AG20443 (cell line): ENCODE measurements around the gene ZNF584.

Source experiments
- DNase-seq: peaks from one replicate; pipeline ENCODE4 v3.0.0; 2012; ENCODE audit warnings: low spot score, mixed read lengths

ZNF584 gene

DNA sequence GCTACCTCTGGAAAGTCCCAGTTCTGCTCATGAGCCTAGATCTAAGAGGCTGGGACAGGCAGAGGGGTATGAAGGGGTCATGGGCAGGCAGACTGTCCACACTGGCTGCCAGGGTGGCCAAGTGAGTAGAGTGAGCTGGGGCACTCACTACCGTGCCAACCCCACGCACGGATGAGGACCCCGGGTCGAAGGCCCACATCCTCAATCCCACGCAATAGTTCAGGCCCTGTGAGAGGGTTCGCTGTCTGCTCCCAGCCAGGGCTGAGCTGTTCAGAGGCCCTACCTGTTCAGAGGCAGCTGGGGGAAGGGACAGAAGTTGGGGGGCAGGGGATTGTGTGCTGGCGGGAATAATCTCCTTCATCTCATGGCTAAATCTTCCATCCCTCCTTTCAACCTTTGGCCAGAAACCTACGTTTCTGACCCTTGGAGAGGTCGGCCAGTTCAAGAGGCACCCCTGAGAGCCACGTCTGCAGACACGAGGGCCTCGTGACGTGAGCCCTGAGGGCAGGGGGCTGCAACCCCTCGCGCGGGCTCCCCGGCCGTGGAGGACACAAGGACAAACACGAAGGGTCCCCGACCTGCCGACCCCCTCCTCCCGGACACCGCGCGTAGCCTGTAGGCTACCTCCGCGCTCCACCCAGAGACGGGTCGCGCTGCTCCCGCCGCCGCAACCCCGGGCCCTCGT, 22.4 kb upstream of the ZNF584 start:
- no peak for DNase-seq

GRCh38 chr19:58386576-58387337, 21.7 kb upstream of the ZNF584 start, which contains the start of gene RPS5:
Gene RPS5 (plus strand): TSS chr19:58387269. CDS start chr19:58388138, 869 bp downstream.
- peak; percentile 99 for DNase-seq

DNA sequence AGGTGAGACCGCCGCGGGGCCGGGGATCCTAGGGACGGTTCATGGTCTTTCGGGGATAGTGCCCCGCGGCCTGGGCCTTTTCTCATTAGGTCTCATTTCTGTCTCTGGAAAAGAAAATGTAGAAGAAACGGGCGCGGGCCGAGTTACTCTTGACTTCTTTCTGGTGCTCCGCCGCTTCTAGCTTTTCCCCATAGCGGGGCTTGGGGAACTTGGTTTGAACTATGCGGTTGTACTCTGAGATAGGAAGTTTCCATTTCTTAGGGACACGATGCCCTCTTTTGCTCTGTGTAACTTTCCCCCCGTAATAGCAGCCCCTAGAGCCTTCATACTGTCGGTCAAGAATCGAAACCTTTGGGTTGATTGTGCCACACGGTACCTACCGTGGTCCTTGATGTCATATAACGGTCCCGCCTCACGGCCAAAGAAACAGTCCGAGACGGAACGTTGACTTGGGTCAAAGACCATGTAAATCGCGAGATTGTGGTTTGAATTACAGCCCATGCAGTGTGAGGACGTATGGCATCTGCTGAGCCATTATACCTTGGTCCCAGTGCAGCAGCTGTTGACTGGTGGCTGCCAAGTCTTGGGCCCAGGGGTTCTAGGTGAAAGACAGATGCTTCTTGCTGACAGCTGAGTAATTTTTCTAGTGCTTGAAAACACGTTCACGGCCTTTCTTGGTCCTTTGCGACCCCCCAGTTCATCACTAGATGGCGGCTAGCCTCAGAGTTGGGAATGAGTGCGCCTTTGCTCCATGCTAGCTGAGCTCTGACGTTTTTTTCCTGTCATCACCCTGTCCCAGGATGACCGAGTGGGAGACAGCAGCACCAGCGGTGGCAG, 20.9 kb upstream of the ZNF584 start:
- no peak for DNase-seq

DNA sequence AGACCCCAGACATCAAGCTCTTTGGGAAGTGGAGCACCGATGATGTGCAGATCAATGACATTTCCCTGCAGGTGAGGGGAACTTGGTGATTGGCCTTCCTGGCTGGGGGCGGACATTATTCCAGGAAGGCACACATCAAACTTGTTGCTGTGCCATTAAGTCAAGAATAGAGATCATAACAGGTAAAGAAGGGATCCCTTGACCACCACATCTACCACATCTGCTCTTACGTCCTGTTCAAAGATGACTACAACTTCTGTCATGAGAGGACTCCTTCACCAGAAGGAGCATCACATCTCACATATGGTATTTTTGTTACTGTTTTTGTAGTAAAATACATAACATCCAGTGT, 20.3 kb upstream of the ZNF584 start:
- DNase-seq: no peak

- DNase-seq: no peak
Measured at GRCh38 chr19:58392945-58393724, 15.3 kb upstream of the ZNF584 start.

DNA sequence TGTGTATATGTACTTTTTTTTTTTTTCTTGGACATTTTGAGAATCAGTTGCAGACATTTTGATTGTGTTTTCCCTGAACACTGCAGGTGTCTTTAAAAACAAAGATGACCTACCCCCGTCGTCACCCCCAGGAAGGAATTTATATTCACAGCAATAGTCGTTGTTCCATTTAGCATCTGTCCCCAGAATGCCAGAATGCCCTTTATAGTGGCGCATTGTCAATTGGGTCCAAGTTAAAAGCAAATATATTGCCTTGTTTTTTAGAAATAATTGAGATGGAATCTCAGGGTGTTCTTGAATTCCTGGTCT, 14.8 kb upstream of the ZNF584 start:
- DNase-seq: no peak

DNA sequence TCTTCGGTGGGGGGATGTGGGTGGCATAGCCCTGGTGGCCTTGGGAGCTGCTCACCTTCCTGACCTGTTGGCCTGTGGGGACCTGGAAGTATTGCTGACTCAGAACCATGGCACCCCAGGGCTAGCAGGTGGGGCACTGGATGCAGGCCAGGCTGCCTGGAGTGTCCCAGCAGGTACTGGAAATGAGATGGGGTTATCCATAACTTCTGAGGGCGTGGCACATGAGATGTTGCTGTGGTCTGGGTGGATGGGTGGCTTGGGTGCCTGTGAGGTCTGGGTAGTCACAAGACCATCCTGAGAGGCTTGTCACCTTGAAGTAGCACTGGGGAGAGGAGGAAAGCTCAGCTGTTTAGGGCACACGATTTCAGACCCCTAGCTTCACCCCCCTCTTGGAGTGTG, 13.6 kb upstream of the ZNF584 start:
- DNase-seq: no peak

DNA sequence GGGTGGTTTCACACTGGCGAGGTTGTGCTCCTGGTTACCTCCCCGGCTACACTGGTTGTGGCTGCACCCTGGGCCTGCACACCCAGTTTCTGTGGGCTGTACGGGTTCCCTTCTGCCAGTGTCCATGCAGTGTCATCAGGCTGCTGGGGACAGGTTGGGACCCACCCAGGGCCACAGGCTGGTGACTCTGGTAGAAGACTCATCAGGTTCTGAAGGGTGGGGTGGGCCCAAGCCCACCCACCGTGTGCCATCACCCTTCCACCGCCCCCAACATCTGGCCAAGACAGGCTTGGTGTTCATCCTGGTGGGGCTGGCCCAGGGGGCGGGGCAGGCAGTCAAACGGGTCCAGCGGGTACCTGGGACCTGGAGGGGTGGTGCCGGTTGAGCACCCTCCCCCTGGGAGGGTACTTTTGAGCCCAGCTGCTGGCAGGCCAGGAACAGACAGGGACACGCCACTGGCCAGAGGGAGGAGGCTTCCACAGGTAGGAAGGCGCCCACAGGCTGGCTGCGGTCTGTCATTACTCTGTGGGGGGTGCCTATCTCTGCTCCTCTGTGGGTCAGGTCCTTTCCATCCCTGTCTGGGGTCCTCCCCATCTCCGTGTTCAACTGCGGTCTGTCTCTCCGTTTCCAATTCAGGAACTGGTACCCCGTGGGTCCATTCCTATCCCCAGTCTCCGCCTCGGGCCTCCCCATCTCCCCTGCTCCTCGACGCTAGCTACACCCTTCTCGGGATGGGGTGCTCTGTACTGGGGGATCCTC, 13.1 kb upstream of the ZNF584 start, which contains the start of gene RNF225:
Gene RNF225, plus strand, starts transcription at position 437 of the 759 bp plus-strand sequence. CDS start 434 bp downstream, outside the sequence.
- DNase-seq: no peak

GRCh38 chr19:58395979-58396627, 12.3 kb upstream of the ZNF584 start:
- DNase-seq: no peak

- DNase-seq: no peak
Measured at GRCh38 chr19:58396691-58397532, 11.5 kb upstream of the ZNF584 start.

DNA sequence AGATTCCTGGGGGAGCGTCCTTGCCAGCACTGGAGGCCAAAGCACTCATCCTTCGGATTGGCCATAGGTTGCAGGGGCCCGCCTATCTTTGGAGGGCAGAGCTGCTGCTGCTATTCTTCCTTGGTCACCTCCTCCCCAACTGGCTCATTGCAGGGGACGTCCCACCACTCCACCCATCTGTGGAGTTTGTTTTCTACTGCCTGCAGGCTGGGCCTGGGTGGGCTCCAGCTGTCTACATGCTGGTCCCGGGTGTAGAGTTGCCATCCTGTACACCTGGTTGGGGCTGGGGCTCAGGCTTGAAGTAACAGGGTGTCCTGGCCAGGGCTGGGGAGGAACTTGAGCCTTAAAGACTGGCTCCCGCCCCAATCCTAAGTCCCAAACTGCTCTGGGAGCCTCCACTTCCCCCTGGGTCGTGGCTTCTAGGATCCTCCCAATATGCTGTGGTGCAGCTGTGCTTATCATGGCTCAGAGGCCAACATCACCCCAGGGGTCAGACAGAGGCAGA, 10.9 kb upstream of the ZNF584 start:
- no peak for DNase-seq

DNA sequence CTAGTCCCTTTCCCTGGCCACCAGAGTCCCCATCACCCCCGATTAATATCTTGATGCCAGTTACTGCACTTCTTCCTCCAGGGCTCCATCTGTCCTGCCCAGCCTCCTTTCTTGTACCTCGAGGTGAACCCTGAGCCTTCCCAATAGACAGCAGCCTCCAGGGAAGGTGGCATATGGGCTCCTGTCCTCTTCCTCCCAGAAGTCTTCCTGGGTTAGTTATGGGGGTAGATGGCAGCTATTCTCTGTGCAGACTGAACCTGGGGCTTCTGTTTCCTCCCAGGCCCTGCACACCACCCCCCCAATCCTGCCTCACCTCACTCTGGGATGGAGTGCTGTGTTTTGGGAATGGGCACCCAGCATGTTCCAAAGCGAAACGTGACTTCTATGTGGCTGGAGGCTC, 10.4 kb upstream of the ZNF584 start:
- no peak for DNase-seq

GRCh38 chr19:58398545-58398944, 9.9 kb upstream of the ZNF584 start:
- DNase-seq: no peak

DNA sequence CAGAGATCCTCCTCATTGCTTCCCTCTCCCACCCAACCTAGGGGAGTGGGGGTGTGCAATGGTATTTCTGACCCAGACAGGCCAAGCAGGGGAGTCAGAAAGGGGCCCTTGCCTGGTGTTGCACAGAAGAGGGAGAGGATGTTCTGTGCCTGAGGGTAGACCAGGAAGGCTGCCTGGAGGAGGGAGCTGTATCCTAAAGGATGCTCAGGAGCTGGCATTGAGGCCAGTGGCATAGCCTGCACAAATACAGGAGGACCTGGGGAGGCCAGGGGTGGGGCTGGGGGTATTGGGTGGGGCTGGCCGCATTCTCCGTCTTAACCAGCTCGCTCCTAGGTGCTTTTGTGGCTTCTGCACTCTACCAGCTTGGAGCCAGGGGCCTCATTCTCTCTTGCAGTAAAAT, 8.5 kb upstream of the ZNF584 start:
- no peak for DNase-seq

GRCh38 chr19:58400316-58400915, 8.0 kb upstream of the ZNF584 start:
- no peak for DNase-seq

DNA sequence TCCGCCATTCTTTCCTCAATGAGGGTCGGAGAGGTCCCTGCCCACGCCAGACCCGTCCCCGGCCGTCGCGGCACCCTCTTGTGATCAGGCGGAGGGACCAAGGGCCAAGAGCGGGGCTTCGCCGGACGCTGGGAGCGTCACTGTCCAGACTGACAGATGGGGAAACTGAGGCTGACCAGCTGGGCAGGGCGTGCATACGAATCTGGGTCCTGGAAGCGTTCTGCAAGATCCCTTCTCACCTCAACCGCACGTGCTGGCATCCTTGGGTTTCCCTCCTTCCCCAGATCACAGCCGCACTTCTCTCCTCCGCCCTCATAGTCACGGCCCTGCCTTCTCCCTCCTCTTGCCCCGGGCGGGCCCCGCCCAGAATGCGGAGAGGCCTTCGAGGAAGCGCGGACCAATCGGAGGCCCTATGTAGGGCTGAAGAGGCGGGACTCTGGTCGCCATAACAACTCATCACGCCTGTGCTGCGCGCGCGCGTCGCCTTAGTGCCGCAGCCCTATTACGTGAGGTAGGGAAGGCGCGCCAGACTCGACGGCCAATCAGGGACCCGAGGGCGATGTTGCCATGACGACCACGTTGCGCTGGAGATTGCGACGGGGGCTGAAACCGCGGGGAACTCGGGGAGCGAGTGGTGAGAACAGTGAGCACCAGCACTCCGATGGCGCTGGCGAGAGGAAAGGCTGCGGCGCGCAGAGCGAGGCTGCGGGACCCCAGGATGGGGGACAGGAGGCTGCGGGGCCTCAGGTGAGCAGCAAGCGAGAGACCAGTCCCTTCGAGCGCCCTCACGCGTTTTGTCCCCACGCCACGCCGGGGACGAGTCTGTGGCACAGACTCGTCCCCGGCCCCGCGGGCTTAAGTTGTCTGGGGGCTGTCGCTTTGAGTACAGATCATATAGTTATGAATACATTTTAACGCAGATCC, 7.3 kb upstream of the ZNF584 start:
- DNase-seq: peak; percentile 99

GRCh38 chr19:58401840-58402421, 6.5 kb upstream of the ZNF584 start:
- DNase-seq: no peak
